HepG2 (cell line): ENCODE measurements around the gene AP2A2. TPM values are rescaled to one million over a fixed set of nuclear protein-coding genes. Genes with fewer than 3 reads are reported as not detected.

Experiments used
- IKZF4 ChIP-seq: sonication (generic); formaldehyde crosslinking; IDR thresholded peaks from 2 replicates; pipeline ENCODE4 v1.5.1; 2020; ENCODE audit warnings: borderline replicate concordance, mild to moderate bottlenecking, low read depth, missing genetic modification reagents; ENCODE audit errors: not compliant biosample characterization
- MAFK ChIP-seq, 2 experiments: IDR thresholded peaks in 1 of 2; conservative IDR thresholded peaks in 1 of 2; 2 replicates each; pipeline ENCODE4 v1.6.1; 2011; ENCODE audit warnings: improper control_type of control experiment in 2 of 2, low read length in 2 of 2
- PHF5A ChIP-seq: IDR thresholded peaks from one replicate; pipeline ENCODE4 v1.6.1; 2018; ENCODE audit warnings: low read depth, missing genetic modification reagents; ENCODE audit not compliant: unreplicated experiment
- SOX6 ChIP-seq, 2 experiments: fragments of 450-650 bp in 1 of 2; sonication (generic) in 1 of 2; formaldehyde crosslinking in 1 of 2; IDR thresholded peaks; 2 replicates each; pipeline versions ENCODE4 v1.4.0 to v1.6.1; 2017 to 2020; ENCODE audit warnings: antibody characterized with exemption in 1 of 2, mild to moderate bottlenecking in 1 of 2, missing genetic modification reagents in 1 of 2
- ZNF574 ChIP-seq: sonication (generic); formaldehyde crosslinking; IDR thresholded peaks from 2 replicates; pipeline ENCODE4 v1.4.0; 2020; ENCODE audit warnings: missing genetic modification reagents
- ZNF614 ChIP-seq: IDR thresholded peaks from 2 replicates; pipeline ENCODE4 v1.6.1; 2018; ENCODE audit warnings: missing biosample characterization, missing genetic modification reagents, inconsistent platforms, borderline replicate concordance
- ZNF761 ChIP-seq: sonication (generic); formaldehyde crosslinking; conservative IDR thresholded peaks from 2 replicates; pipeline ENCODE4 v1.4.0; 2020; ENCODE audit warnings: mild to moderate bottlenecking, missing genetic modification reagents
- ZSCAN21 ChIP-seq: sonication (generic); formaldehyde crosslinking; IDR thresholded peaks from 2 replicates; pipeline ENCODE4 v1.8.0; 2022; ENCODE audit warnings: mild to moderate bottlenecking, missing genetic modification reagents, moderate library complexity, borderline replicate concordance
- polyA plus RNA-seq, 8 experiments: library from polyadenylated mRNA; depleted of rRNA in 3 of 8; stranded (reverse) in 7 of 8; unstranded in 1 of 8; fragments of >200 nt; fragmentation: Illumina TruSeq in 4 of 8; extraction: Trizol in 4 of 8; gene quantifications; 2 replicates each; pipeline versions ENCODE4 v1.2.1 to v1.2.3, GENCODE V29; 2011 to 2016; ENCODE audit warnings: low read depth in 4 of 8, missing spikeins in 1 of 8, mixed read lengths in 1 of 8; ENCODE audit not compliant: insufficient read depth in 1 of 8
- total RNA-seq, 5 experiments: library from RNA; depleted of rRNA; stranded (reverse); fragments of >200 nt; fragmentation: Illumina TruSeq; extraction: Trizol; gene quantifications; 2 replicates each; pipeline ENCODE4 v1.2.3, GENCODE V29; 2016; ENCODE audit warnings: low read depth in 1 of 5
- TF ChIP-seq, protein P1 (sequence below): sonication (generic); formaldehyde crosslinking; IDR thresholded peaks from 2 replicates; pipeline ENCODE4 v1.4.0; 2020; ENCODE audit warnings: mild to moderate bottlenecking, missing genetic modification reagents
- TF ChIP-seq, protein P2 (sequence below): sonication (generic); formaldehyde crosslinking; IDR thresholded peaks from 2 replicates; pipeline ENCODE4 v1.4.0; 2020; ENCODE audit warnings: missing genetic modification reagents, borderline replicate concordance
- TF ChIP-seq, protein P3 (sequence below): sonication (generic); formaldehyde crosslinking; IDR thresholded peaks from 2 replicates; pipeline ENCODE4 v1.5.0; 2020; ENCODE audit warnings: mild to moderate bottlenecking, missing genetic modification reagents, moderate library complexity

The AP2A2 gene
- total and polyA plus RNA-seq, 2 of the 13 experiments (the other 11 are each of a cell fraction or from before 2014, with no cell fraction given) = 25.7 to 75.7 TPM

GRCh38 chr11:952406-953385, 27.0 kb downstream of the AP2A2 start (continued):
- peak; percentile 46; the same call in 1 of the 2 replicates for TF ChIP-seq ZNF574 (CRISPR knock-in tag)
- TF ChIP-seq IKZF4 = no peak
- TF ChIP-seq, protein P1, sequence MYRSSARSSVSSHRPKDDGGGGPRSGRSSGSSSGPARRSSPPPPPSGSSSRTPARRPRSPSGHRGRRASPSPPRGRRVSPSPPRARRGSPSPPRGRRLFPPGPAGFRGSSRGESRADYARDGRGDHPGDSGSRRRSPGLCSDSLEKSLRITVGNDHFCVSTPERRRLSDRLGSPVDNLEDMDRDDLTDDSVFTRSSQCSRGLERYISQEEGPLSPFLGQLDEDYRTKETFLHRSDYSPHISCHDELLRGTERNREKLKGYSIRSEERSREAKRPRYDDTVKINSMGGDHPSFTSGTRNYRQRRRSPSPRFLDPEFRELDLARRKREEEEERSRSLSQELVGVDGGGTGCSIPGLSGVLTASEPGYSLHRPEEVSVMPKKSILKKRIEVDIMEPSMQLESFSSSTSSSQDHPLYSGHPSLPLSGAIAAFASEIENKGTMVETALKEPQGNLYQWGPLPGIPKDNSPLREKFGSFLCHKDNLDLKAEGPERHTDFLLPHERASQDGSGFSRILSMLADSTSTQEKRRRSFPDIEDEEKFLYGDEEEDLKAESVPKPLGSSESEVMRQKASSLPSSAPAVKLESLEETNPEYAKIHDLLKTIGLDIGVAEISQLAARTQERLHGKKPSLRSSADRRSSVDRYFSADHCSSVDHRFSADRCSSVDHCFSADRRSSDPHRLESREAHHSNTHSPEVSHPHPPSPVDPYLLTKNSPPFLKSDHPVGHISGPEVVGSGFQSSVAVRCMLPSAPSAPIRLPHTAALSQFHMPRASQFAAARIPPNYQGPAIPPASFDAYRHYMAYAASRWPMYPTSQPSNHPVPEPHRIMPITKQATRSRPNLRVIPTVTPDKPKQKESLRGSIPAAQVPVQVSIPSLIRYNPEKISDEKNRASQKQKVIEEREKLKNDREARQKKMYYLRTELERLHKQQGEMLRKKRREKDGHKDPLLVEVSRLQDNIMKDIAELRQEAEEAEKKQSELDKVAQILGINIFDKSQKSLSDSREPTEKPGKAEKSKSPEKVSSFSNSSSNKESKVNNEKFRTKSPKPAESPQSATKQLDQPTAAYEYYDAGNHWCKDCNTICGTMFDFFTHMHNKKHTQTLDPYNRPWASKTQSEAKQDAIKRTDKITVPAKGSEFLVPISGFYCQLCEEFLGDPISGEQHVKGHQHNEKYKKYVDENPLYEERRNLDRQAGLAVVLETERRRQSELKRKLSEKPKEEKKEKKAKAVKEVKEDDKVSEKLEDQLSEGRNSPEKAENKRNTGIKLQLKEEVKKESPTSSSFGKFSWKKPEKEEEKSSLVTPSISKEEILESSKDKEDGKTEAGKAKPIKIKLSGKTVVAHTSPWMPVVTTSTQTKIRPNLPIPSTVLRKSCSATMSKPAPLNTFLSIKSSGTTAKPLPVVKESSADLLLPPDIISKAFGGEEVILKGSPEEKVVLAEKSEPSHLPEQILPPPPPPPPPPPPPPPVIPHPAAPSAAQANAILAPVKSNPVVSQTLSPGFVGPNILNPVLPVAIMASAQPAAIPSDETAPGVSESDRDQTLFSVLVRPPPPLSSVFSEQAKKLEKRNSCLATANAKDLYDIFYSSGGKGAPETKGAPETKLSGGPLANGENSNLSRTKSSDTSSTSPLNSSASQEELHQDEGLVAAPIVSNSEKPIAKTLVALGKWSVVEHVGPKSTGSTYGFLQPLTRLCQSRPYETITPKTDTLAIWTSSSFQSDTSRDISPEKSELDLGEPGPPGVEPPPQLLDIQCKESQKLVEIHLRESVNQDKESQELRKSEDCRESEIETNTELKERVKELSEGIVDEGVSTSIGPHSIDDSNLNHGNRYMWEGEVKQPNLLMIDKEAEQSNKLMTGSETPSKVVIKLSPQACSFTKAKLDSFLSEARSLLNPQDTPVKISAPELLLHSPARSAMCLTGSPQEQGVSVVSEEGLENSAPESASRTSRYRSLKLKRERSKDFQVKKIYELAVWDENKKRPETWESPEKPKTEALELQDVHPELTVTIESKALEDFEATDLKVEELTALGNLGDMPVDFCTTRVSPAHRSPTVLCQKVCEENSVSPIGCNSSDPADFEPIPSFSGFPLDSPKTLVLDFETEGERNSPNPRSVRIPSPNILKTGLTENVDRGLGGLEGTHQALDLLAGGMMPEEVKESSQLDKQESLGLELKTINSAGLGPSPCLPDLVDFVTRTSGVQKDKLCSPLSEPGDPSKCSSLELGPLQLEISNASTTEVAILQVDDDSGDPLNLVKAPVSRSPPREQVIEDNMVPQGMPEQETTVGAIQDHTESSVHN (CRISPR knock-in tag) = no peak
- peak; percentile 19 for TF ChIP-seq PHF5A (CRISPR knock-in tag)
- TF ChIP-seq ZSCAN21 (CRISPR knock-in tag) = peak; percentile 64; the same call in 1 of the 2 replicates
- TF ChIP-seq MAFK (conservative IDR thresholded peaks at IDR 0.05 in 1 of 2, IDR thresholded peaks at IDR 0.05 in 1 of 2; ENCODE audit: low read length in 2 of 2) = no peak
- TF ChIP-seq SOX6 (IDR thresholded peaks at IDR 0.05) = no peak
- TF ChIP-seq SOX6 (CRISPR knock-in tag; IDR thresholded peaks at IDR 0.05) = peak; percentile 85
- TF ChIP-seq, protein P2, sequence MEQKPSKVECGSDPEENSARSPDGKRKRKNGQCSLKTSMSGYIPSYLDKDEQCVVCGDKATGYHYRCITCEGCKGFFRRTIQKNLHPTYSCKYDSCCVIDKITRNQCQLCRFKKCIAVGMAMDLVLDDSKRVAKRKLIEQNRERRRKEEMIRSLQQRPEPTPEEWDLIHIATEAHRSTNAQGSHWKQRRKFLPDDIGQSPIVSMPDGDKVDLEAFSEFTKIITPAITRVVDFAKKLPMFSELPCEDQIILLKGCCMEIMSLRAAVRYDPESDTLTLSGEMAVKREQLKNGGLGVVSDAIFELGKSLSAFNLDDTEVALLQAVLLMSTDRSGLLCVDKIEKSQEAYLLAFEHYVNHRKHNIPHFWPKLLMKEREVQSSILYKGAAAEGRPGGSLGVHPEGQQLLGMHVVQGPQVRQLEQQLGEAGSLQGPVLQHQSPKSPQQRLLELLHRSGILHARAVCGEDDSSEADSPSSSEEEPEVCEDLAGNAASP = no peak; the same call in none of the 2 replicates
- TF ChIP-seq, protein P3, sequence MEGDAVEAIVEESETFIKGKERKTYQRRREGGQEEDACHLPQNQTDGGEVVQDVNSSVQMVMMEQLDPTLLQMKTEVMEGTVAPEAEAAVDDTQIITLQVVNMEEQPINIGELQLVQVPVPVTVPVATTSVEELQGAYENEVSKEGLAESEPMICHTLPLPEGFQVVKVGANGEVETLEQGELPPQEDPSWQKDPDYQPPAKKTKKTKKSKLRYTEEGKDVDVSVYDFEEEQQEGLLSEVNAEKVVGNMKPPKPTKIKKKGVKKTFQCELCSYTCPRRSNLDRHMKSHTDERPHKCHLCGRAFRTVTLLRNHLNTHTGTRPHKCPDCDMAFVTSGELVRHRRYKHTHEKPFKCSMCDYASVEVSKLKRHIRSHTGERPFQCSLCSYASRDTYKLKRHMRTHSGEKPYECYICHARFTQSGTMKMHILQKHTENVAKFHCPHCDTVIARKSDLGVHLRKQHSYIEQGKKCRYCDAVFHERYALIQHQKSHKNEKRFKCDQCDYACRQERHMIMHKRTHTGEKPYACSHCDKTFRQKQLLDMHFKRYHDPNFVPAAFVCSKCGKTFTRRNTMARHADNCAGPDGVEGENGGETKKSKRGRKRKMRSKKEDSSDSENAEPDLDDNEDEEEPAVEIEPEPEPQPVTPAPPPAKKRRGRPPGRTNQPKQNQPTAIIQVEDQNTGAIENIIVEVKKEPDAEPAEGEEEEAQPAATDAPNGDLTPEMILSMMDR (CRISPR knock-in tag) = no peak; the same call in 1 of the 2 replicates
- TF ChIP-seq ZNF761 (CRISPR knock-in tag) = no peak
- peak; percentile 87 for TF ChIP-seq ZNF614 (CRISPR knock-in tag)
